ENCODE measurements around the gene GRAP. TPM values are rescaled to one million over a fixed set of nuclear protein-coding genes. Genes with fewer than 3 reads are reported as not detected.
"Not testable (repeated sequence)": the region's sequence is repeated elsewhere in the genome, so short reads cannot be mapped to it uniquely, and the experiment has no call there.

The GRAP gene
- total and polyA plus RNA-seq, 2 donors = 22.5 to 41.9 TPM

- Histone ChIP-seq H3K9me3 (ENCODE audit: control insufficient read depth in 2 of 2, insufficient read depth in 1 of 2, low read length in 1 of 2) (no peaks in the 10 kb centered on the region), H3K4me1 (ENCODE audit: control insufficient read depth in 2 of 2, insufficient read depth in 2 of 2, low read length in 2 of 2) (peaks cover 0 to 15% of the 10 kb centered on the region in 2 donors), H3K27me3 (ENCODE audit: control insufficient read depth in 2 of 2, insufficient read depth in 1 of 2, low read length in 1 of 2) (no peaks in the 10 kb centered on the region), H3K4me3 (ENCODE audit: low read length in 2 of 2) (no peak overlapping the region), H3K27ac (ENCODE audit: low read depth in 1 of 2, low read length in 1 of 2) (no peak overlapping the region), H3K36me3 (ENCODE audit: control insufficient read depth in 2 of 2, insufficient read depth in 2 of 2, low read length in 1 of 2) (peaks cover 27 to 33% of the 10 kb centered on the region in 2 donors)
- DNase-seq (ENCODE audit: low read depth in 6 of 9, low spot score in 9 of 9) = no peak
- 98% methylated on average over 5 of the region's 5 CpGs for WGBS
Observed at GRCh38 chr17:19022128-19022527, 24.6 kb downstream of the GRAP start.

DNA sequence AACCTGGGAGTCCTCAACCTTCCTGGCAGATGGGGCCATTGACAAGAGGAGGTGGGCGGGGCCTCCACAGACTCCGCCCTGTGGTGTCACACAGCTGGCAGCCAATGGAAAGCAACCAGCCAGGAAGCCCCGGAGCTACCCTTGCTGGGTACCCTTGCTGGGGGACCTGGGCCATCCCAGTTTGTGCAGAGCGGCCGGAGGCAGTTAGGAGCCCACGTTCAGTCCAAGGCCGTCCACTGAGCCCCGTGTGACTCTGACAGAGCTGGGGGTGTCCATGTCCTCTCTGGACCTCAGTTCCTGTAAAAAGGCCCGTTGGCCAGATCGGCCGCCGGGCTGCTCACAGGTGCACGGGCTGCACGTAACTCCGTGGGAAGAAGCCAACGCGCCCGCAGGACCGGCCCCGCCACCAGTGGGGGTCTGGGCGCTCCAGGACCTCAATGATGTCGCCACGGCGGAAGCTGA, 25.1 kb downstream of the GRAP start:
- Histone ChIP-seq H3K27me3 (ENCODE audit: control insufficient read depth in 2 of 2, insufficient read depth in 1 of 2, low read length in 1 of 2) (peaks cover 0 to 4% of the 10 kb centered on the region in 2 donors), H3K4me1 (ENCODE audit: control insufficient read depth in 2 of 2, insufficient read depth in 2 of 2, low read length in 2 of 2) (peaks cover 0 to 17% of the 10 kb centered on the region in 2 donors), H3K27ac (ENCODE audit: low read depth in 1 of 2, low read length in 1 of 2) (no peak overlapping the region), H3K9me3 (ENCODE audit: control insufficient read depth in 2 of 2, insufficient read depth in 1 of 2, low read length in 1 of 2) (no peaks in the 10 kb centered on the region), H3K4me3 (ENCODE audit: low read length in 2 of 2) (no peak overlapping the region), H3K36me3 (ENCODE audit: control insufficient read depth in 2 of 2, insufficient read depth in 2 of 2, low read length in 1 of 2) (peaks cover 27 to 33% of the 10 kb centered on the region in 2 donors)
- no peak for DNase-seq (ENCODE audit: low read depth in 6 of 9, low spot score in 9 of 9)
- WGBS = 98% methylated on average over 24 of the region's 24 CpGs

GRCh38 chr17:19021011-19021621, 25.6 kb downstream of the GRAP start:
- DNase-seq (ENCODE audit: low read depth in 6 of 9, low spot score in 9 of 9); H3K27ac ChIP-seq (ENCODE audit: low read depth in 1 of 2, low read length in 1 of 2); H3K4me3 ChIP-seq (ENCODE audit: low read length in 2 of 2); H3K9me3 ChIP-seq (ENCODE audit: control insufficient read depth in 2 of 2, insufficient read depth in 1 of 2, low read length in 1 of 2); H3K27me3 ChIP-seq (ENCODE audit: control insufficient read depth in 2 of 2, insufficient read depth in 1 of 2, low read length in 1 of 2): not testable (repeated sequence)
- 97% methylated on average over 7 of the region's 7 CpGs for WGBS
- H3K36me3 ChIP-seq (ENCODE audit: control insufficient read depth in 2 of 2, insufficient read depth in 2 of 2, low read length in 1 of 2) = peaks cover 27 to 33% of the 10 kb centered on the region in 2 donors
- H3K4me1 ChIP-seq (ENCODE audit: control insufficient read depth in 2 of 2, insufficient read depth in 2 of 2, low read length in 2 of 2) = peaks cover 0 to 18% of the 10 kb centered on the region in 2 donors

DNA sequence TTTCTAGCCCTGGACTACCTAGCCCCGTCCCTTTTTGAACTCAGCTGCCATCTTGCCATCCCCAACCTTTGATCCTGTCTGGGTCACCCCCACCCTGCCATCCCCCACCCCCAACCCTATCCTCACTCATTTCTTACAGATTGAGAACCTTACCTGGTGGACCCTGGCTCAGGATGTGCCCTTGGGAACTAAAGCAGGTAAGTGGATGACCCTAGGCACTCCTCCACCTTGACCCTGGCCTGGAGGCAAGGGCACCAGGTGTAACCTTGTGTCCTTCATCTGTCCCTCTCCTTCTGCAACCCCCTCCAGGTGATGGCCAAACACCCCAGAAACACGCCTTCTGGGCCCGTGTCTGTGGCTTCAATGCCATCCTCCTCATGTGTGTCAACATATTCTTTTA, 26.7 kb downstream of the GRAP start:
- no peak for DNase-seq (ENCODE audit: low read depth in 6 of 9, low spot score in 9 of 9)
- H3K36me3 ChIP-seq (ENCODE audit: control insufficient read depth in 2 of 2, insufficient read depth in 2 of 2, low read length in 1 of 2) = peaks cover 27 to 33% of the 10 kb centered on the region in 2 donors
- no peaks in the 10 kb centered on the region for H3K9me3 ChIP-seq (ENCODE audit: control insufficient read depth in 2 of 2, insufficient read depth in 1 of 2, low read length in 1 of 2)
- H3K4me1 ChIP-seq (ENCODE audit: control insufficient read depth in 2 of 2, insufficient read depth in 2 of 2, low read length in 2 of 2) = peaks cover 0 to 18% of the 10 kb centered on the region in 2 donors
- no peak overlapping the region for H3K27ac ChIP-seq (ENCODE audit: low read depth in 1 of 2, low read length in 1 of 2)
- WGBS = 98% methylated on average over 3 of the region's 3 CpGs
- no peak overlapping the region for H3K4me3 ChIP-seq (ENCODE audit: low read length in 2 of 2)
- peaks cover 0 to 6% of the 10 kb centered on the region in 2 donors for H3K27me3 ChIP-seq (ENCODE audit: control insufficient read depth in 2 of 2, insufficient read depth in 1 of 2, low read length in 1 of 2)

DNA sequence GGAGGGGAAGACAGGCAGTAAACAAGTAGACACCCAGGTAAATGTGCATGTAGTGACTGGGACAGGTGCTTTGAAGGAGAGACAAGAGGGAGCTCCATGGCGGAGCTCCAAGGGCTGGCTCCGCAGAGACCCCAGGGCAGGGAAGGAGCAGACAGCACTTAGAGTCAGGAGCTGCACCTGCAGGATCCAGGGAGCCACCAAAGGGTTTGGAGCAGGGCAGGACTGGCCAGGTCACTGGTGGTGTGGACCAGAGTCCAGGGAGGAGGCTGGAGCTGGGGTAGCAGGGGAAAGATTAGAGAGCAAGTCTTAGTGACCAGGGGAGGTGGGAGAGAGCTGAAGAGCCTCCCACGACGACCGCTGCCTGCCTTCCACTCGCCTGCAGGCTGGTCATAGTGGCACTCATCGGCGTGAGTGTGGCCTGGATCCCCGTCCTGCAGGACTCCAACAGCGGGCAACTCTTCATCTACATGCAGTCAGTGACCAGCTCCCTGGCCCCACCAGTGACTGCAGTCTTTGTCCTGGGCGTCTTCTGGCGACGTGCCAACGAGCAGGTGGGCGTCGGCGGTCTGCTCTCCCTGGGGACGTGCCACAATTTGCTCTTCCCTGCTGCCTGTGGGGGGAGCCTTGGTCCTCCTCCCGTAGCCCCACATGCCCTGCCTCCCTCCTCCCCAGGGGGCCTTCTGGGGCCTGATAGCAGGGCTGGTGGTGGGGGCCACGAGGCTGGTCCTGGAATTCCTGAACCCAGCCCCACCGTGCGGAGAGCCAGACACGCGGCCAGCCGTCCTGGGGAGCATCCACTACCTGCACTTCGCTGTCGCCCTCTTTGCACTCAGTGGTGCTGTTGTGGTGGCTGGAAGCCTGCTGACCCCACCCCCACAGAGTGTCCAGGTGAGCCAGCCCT, 27.5 kb downstream of the GRAP start:
- 93% methylated on average over 27 of the region's 27 CpGs for WGBS
- H3K9me3 ChIP-seq (ENCODE audit: control insufficient read depth in 2 of 2, insufficient read depth in 1 of 2, low read length in 1 of 2) = no peaks in the 10 kb centered on the region
- H3K4me1 ChIP-seq (ENCODE audit: control insufficient read depth in 2 of 2, insufficient read depth in 2 of 2, low read length in 2 of 2) = peaks cover 0 to 11% of the 10 kb centered on the region in 2 donors
- peaks cover 27 to 28% of the 10 kb centered on the region in 2 donors for H3K36me3 ChIP-seq (ENCODE audit: control insufficient read depth in 2 of 2, insufficient read depth in 2 of 2, low read length in 1 of 2)
- no peak overlapping the region for H3K27ac ChIP-seq (ENCODE audit: low read depth in 1 of 2, low read length in 1 of 2)
- DNase-seq (ENCODE audit: low read depth in 6 of 9, low spot score in 9 of 9) = no peak
- H3K27me3 ChIP-seq (ENCODE audit: control insufficient read depth in 2 of 2, insufficient read depth in 1 of 2, low read length in 1 of 2) = peaks cover 0 to 6% of the 10 kb centered on the region in 2 donors
- H3K4me3 ChIP-seq (ENCODE audit: low read length in 2 of 2) = no peak overlapping the region

DNA sequence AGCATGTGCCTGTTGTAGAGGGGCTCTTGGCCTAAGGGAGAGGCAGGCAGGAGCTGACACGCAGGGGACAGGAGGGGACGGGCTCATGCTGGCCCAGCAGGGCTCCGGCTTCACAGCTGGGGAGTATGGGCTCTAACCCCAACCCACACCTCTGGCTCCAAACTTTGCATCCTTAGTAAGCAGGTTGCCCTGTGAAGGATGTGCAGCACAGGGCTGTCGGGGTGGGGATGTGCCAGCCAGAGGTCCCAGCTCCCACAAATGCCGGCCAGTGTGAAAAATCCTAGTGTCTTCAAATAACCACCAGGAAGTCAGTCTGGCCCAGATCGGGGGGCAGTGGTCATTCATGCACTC, 28.2 kb downstream of the GRAP start:
- Histone ChIP-seq H3K27me3 (ENCODE audit: control insufficient read depth in 2 of 2, insufficient read depth in 1 of 2, low read length in 1 of 2) (peaks cover 0 to 6% of the 10 kb centered on the region in 2 donors), H3K4me3 (ENCODE audit: low read length in 2 of 2) (no peak overlapping the region), H3K4me1 (ENCODE audit: control insufficient read depth in 2 of 2, insufficient read depth in 2 of 2, low read length in 2 of 2) (peaks cover 0 to 4% of the 10 kb centered on the region in 2 donors), H3K27ac (ENCODE audit: low read depth in 1 of 2, low read length in 1 of 2) (no peak overlapping the region), H3K9me3 (ENCODE audit: control insufficient read depth in 2 of 2, insufficient read depth in 1 of 2, low read length in 1 of 2) (no peaks in the 10 kb centered on the region), H3K36me3 (ENCODE audit: control insufficient read depth in 2 of 2, insufficient read depth in 2 of 2, low read length in 1 of 2) (peaks cover 22 to 25% of the 10 kb centered on the region in 2 donors)
- 93% methylated on average over 6 of the region's 6 CpGs for whole genome bisulfite sequencing
- no peak for DNase-seq (ENCODE audit: low read depth in 6 of 9, low spot score in 9 of 9)

DNA sequence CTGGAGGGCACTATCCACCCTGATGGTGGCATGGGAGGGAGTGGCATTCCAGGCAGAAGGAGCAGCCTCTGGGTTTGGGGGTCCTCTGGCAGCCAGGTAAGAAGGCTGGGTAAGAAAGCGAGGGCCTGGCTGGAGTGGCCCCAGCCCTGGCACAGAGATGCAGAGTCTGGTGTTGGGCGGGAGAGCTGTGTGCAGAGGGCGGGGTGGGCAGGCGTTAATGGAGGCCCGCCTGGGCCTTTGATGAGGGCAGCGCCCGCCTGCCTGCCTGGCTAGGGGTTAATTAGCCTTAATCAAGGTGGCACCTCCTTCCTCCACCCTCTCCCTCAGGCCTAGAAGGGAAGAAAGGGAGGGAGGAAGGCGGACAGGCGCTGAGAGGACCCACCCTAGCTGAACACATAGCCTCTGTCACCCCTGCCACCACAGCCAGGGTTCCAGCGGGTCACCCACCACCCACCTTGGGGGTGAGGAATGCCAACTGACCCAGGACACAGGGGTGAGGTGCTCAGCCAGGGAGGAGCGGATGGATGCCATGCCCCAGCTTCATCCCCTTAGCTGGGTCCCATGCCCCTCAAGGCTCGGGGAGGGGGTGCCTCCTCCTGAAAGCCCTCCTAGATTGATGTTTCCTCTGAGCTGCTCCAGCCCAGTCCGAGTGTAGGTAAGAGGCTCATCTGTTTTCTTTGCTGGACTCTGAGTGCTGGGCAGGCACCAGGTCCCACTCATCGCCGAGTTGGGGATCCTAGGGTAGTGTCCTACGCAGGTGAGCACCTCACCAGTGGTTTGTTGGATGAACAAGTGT, 28.8 kb downstream of the GRAP start:
- no peak overlapping the region for H3K27ac ChIP-seq (ENCODE audit: low read depth in 1 of 2, low read length in 1 of 2)
- peaks cover 0 to 6% of the 10 kb centered on the region in 2 donors for H3K27me3 ChIP-seq (ENCODE audit: control insufficient read depth in 2 of 2, insufficient read depth in 1 of 2, low read length in 1 of 2)
- H3K36me3 ChIP-seq (ENCODE audit: control insufficient read depth in 2 of 2, insufficient read depth in 2 of 2, low read length in 1 of 2) = peaks cover 21 to 22% of the 10 kb centered on the region in 2 donors
- WGBS = 92% methylated on average over 16 of the region's 16 CpGs
- H3K4me1 ChIP-seq (ENCODE audit: control insufficient read depth in 2 of 2, insufficient read depth in 2 of 2, low read length in 2 of 2) = peaks cover 0 to 3% of the 10 kb centered on the region in 2 donors
- no peaks in the 10 kb centered on the region for H3K9me3 ChIP-seq (ENCODE audit: control insufficient read depth in 2 of 2, insufficient read depth in 1 of 2, low read length in 1 of 2)
- DNase-seq (ENCODE audit: low read depth in 6 of 9, low spot score in 9 of 9) = no peak
- no peak overlapping the region for H3K4me3 ChIP-seq (ENCODE audit: low read length in 2 of 2)

DNA sequence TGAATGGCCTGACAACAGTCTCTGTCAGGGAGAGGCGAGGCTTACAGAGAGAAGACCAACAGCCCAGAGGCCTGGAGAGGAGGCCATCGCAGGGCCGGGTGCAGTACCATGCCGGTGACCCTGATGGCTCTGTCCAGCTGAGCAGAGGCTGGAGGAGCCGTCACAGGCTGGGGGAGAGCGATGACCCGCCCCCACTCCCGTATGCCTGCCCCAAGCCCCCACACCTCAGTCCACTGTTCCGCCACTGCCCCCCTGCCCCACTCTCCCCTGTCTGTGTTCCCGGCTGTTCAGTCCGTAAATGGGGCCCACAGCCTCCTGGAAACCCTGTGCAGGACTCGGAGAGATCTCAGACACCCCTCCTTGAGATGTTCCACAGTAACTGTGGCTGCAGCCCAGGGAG, 29.4 kb downstream of the GRAP start:
- Histone ChIP-seq H3K27me3 (ENCODE audit: control insufficient read depth in 2 of 2, insufficient read depth in 1 of 2, low read length in 1 of 2) (peaks cover 0 to 6% of the 10 kb centered on the region in 2 donors), H3K36me3 (ENCODE audit: control insufficient read depth in 2 of 2, insufficient read depth in 2 of 2, low read length in 1 of 2) (peaks cover 16 to 17% of the 10 kb centered on the region in 2 donors), H3K4me3 (ENCODE audit: low read length in 2 of 2) (no peak overlapping the region), H3K9me3 (ENCODE audit: control insufficient read depth in 2 of 2, insufficient read depth in 1 of 2, low read length in 1 of 2) (no peaks in the 10 kb centered on the region), H3K27ac (ENCODE audit: low read depth in 1 of 2, low read length in 1 of 2) (no peak overlapping the region), H3K4me1 (ENCODE audit: control insufficient read depth in 2 of 2, insufficient read depth in 2 of 2, low read length in 2 of 2) (peaks cover 0 to 3% of the 10 kb centered on the region in 2 donors)
- 96% methylated on average over 12 of the region's 12 CpGs for WGBS
- no peak for DNase-seq (ENCODE audit: low read depth in 6 of 9, low spot score in 9 of 9)

Data from thymus (tissue), 11 donors.